Prostate gland (tissue), 2 donors: Measurements from ENCODE around the gene TH.

ENCODE experiments used
- POLR2A ChIP-seq: fragments of 450-650 bp; IDR thresholded peaks from one replicate; pipeline ENCODE4 v1.6.1; 2016; ENCODE audit warnings: antibody characterized with exemption, mild to moderate bottlenecking
- POLR2AphosphoS5 ChIP-seq: sonication (generic); formaldehyde crosslinking; IDR thresholded peaks from one replicate; pipeline ENCODE4 v1.6.1; 2017; ENCODE audit warnings: antibody characterized with exemption
- TF ChIP-seq, protein P1 (sequence below), 4 experiments: fragments of 200-600 bp in 2 of 4; fragments of 450-650 bp in 2 of 4; sonication (generic) in 2 of 4; IDR thresholded peaks; 1 replicate in 3 of 4; 2 replicates in 1 of 4; pipeline ENCODE4 v1.5.1; 2016 to 2019; ENCODE audit warnings: antibody characterized with exemption in 4 of 4, mild to moderate bottlenecking in 2 of 4, moderate library complexity in 2 of 4

DNA sequence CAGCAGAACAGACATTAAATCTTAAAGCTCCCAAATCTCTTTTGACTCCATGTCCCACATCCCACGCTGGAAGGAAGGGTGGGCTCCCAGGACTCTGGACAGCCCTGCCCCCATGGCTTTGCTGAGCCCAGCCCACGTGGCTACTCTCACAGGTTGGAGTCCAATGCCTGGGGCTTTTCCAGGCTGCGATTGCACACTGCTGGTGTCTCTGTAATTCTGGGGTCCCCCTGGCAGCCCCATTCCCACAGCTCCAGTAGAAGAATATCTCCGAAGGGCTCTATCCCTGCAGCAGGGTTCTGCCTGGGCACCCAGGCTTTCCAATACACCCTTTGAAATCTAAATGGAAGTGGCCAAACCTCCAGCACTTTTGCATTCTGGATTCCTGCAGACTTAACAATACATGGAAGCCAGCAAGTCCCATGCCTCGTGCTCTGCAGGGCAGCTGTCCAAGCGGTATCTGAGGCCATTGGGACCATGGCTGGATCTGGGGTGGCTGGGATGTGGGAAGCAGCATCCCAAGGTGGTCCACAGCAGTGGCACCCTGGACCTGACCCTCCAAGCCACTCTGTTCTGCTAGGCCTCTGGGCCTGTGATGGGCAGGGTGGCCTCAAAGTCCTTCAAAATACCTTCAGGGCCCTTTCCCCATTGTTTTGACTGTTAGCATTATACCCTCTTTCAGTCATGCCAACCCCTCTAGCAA lies 47.9 kb upstream of the TH start:
- TF ChIP-seq, protein P1, sequence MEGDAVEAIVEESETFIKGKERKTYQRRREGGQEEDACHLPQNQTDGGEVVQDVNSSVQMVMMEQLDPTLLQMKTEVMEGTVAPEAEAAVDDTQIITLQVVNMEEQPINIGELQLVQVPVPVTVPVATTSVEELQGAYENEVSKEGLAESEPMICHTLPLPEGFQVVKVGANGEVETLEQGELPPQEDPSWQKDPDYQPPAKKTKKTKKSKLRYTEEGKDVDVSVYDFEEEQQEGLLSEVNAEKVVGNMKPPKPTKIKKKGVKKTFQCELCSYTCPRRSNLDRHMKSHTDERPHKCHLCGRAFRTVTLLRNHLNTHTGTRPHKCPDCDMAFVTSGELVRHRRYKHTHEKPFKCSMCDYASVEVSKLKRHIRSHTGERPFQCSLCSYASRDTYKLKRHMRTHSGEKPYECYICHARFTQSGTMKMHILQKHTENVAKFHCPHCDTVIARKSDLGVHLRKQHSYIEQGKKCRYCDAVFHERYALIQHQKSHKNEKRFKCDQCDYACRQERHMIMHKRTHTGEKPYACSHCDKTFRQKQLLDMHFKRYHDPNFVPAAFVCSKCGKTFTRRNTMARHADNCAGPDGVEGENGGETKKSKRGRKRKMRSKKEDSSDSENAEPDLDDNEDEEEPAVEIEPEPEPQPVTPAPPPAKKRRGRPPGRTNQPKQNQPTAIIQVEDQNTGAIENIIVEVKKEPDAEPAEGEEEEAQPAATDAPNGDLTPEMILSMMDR (IDR thresholded peaks at IDR 0.05): no peak
- TF ChIP-seq POLR2AphosphoS5: no peak
- no peak for TF ChIP-seq POLR2A
